Ramos (cell line): ENCODE measurements around the gene SNCAIP.

Experiments
- in situ Hi-C: fragments of 300-500 bp; cut with MboI; formaldehyde crosslinking; loops from one replicate; pipeline ENCODE4 v1.14.3; 2022; ENCODE audit warnings: low sequenced_read_pairs; ENCODE audit not compliant: unreplicated experiment

SNCAIP gene

GRCh38 chr5:122312591-122313406, 762 bp downstream of the SNCAIP start:
- in situ Hi-C loops, result no loop called here

DNA sequence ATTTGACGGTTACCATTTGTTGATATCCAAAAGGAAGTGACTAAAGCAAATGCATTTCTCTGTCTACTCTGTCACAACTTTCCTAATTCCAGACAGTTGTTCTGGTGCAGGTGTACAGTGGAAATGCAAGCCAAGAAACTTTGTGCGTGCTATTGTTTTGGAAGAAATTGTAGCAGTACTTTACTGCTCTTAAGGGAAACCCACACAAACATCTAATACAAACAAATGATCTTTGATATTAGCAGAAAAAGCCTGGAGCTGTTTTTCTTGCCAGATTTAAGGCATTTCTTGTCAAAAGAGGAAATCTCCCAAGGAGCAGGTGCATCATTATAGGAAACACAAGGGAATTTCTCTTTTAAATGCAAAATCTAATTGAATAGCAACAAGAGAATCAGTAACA, 2.0 kb downstream of the SNCAIP start:
- in situ Hi-C loops, result no loop called here

DNA sequence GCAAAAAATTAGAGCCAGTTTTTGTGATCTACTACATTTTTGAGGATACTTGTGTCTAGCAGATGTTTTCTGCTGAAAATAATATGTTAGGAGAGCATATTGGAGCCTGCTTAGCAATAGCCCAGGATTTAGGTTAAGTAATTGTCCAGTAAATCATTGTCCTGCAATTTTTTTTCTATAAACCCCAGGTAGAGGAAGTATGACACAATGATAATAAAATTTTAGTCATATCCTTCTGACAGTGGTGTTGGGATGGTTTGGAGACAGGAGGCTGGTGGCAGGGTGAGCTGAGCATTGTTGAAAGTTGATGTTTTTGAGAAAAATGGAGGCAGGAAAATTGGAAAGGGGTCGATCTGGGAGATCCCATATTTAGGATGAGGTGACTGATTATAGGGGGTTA, 3.5 kb downstream of the SNCAIP start:
- in situ Hi-C loops, result no loop called here

- in situ Hi-C loops, result no loop called here
Measured at GRCh38 chr5:122316656-122317055, 4.6 kb downstream of the SNCAIP start.

GRCh38 chr5:122319897-122320296, 7.9 kb downstream of the SNCAIP start:
- in situ Hi-C loops, result no loop called here

DNA sequence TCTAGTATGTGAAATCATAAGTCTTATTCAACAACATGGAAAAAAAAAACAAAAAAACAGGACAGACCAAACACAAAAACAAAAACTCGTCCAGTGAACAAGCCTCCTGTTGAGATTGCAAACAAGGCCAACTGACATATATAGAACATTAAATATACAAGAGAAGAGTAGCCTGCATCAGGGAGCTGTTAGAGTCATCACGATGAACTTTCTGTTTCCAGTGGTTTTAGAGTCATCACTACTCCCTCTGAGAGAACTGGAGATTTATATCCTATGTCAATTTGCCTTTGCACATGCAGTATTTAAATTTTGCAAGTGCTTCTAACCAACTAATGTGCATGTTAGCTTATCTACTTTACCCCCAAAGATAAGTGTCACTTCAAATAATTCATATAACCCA, 9.9 kb downstream of the SNCAIP start:
- in situ Hi-C loops, result no loop called here

DNA sequence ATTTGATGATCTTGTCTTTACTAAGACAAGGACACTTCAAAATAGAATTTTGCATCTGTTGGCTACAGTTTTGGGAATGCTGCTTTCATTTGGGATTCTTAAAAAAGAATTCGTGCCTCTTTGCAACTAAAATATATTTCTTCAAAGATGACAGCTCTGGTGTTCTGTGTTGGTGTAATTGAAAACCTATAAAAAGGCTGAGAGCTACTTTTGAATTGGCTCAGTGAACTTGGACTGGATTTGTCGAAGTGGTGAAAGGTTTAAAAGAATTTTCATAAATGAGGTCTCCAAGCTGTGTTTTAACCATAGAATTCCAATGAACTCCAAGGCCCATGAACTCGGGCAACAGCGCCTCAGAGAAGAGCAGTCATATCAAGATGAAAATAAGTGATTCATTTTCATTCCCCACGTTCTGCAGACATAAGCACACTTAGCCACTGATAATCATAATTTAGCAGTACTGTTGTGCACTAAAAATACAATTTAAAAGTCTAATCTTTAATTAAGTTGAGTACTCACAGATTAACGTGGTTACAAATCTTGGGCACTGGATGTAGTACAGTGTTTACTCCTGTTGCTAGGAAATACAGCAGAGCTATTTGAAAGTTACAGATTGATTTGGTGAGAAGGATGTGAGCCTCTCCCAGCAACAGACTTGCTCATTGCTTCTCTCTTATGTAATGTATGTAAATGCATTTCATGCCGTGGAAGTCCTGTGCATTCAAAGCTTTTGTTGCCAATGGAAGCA, 10.9 kb downstream of the SNCAIP start:
- in situ Hi-C loops, result no loop called here

DNA sequence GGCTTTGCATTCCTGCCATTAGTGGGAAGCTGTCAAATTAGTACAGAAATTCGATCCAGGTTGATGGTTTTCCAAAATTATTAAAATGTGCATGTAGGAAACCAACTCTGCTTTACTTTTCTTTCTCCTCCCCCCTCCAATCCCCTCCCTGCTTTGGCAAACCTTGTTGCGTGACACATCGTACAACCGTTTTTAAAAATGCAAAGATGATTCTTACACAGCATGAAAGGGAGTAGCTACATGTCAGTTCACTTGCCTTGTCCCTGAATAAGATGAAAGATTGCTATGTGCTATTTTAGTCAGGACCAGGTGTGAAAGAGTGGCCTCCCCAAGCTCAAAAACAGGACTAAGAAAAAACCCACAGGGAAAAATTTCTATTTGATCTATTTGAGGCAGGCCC, 11.7 kb downstream of the SNCAIP start:
- in situ Hi-C loops, result no loop called here

GRCh38 chr5:122327110-122327509, 15.1 kb downstream of the SNCAIP start:
- in situ Hi-C loops, result no loop called here

DNA sequence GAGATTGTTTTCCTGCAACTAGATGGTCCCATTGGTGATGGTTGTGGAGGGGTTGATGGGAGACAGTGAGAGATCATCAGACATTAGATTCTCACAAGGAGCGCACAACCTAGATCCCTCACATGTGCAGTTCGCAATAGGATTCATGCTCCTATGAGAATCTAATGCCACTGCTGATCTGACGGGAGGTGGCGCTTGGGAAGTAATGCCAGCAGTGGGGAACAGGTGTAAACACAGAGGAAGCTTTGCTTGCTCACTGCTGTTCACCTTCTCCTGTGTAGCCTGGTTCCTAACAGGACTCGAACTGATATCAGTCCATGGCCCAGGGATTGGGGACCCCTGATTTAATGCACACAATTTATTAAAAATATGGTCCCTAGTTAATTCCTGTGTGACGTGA, 18.8 kb downstream of the SNCAIP start:
- in situ Hi-C loops, result no loop called here

GRCh38 chr5:122332599-122333555, 20.8 kb downstream of the SNCAIP start:
- in situ Hi-C loops, result no loop called here

DNA sequence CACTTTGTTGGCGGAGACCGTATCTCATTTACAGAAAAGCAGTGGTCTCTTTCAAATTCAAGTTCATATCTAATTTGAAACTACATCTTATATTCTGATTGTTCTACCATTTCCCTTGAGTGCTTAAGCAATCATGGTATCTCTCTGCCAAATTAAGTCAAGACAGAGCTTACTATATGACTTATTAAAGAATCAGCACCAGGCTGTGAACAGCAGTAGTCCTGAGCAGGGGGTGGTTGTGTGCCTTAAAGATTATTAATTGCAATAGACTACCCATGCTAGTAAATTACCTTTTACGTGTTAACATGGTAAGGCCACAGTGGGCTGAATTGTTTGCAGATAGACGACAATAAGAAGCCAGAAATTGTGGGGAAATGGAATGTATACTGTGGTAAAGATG, 21.5 kb downstream of the SNCAIP start:
- in situ Hi-C loops, result no loop called here

- in situ Hi-C loops, result no loop called here
Measured at GRCh38 chr5:122339591-122339990, 27.6 kb downstream of the SNCAIP start.

DNA sequence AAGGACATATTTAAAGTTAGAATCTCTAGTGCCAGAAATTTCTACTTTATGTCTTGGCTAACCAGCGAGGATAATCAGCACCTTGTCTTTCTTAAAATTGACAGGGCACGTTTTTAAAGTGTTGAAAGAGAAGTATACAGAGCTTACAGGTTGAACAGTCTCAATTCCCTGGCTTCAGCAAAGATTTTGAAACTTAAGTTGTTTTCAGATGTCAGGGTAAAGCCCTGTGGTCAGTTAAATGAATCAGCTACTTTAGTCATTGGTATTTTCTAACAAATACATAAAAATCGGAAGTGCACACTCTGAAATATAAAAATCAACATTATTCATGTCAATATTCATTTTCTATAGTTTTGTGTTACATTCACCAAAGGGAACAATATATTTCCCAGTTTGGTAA, 29.1 kb downstream of the SNCAIP start:
- in situ Hi-C loops, result no loop called here

DNA sequence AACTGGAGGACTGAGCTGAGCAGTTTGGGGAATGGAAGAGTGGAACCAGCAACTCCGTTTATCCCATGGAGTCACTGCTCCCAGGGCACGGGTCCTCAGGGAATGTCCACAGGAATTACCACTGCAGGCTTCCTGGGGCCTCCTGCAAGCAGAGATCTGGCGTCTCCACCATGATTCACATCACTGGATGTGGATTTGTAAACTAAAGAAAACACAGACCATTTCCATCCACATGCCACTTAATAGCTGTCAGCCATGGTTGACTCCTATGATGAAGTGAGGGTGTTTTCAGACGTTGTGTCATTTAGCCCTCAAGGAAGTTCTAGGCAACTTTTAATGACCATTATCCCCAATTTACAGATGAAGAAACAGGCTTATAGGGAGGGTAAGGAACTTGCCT, 30.2 kb downstream of the SNCAIP start:
- in situ Hi-C loops, result no loop called here

GRCh38 chr5:122346897-122347581, 35.0 kb downstream of the SNCAIP start:
- in situ Hi-C loops, result no loop called here

- in situ Hi-C loops, result no loop called here
Measured at GRCh38 chr5:122350496-122350895, 38.5 kb downstream of the SNCAIP start.

- in situ Hi-C loops, result no loop called here
Measured at GRCh38 chr5:122351416-122352157, 39.5 kb downstream of the SNCAIP start.

GRCh38 chr5:122352331-122352730, 40.3 kb downstream of the SNCAIP start:
- in situ Hi-C loops, result no loop called here
